Endodermal cell (in vitro differentiated cells): ENCODE measurements around the gene TM2D3. TPM values are rescaled to one million over a fixed set of nuclear protein-coding genes. Genes with fewer than 3 reads are reported as not detected.

Experiments
- DNase-seq: peaks from one replicate; pipeline ENCODE4 v3.0.0-alpha.2; 2017
- H3K27ac ChIP-seq: 2 replicates; pipeline ENCODE4 v1.5.1; 2013; ENCODE audit warnings: mild to moderate bottlenecking, low read depth, low read length, moderate library complexity
- H3K27me3 ChIP-seq: 2 replicates; pipeline ENCODE4 v1.6.1; 2013; ENCODE audit warnings: mild to moderate bottlenecking, low read length, moderate library complexity; ENCODE audit not compliant: insufficient read depth, control insufficient read depth, poor library complexity, severe bottlenecking
- H3K36me3 ChIP-seq: 2 replicates; pipeline ENCODE4 v1.7.0; 2013; ENCODE audit warnings: mild to moderate bottlenecking, low read length, moderate library complexity; ENCODE audit not compliant: control insufficient read depth, insufficient read depth
- H3K4me1 ChIP-seq: one replicate; pipeline ENCODE4 v1.7.0; 2013; ENCODE audit warnings: low read length; ENCODE audit not compliant: control insufficient read depth, insufficient read depth
- H3K4me3 ChIP-seq: 2 replicates; pipeline ENCODE4 v1.5.1; 2013; ENCODE audit warnings: mild to moderate bottlenecking, low read length, moderate library complexity
- H3K9ac ChIP-seq: 2 replicates; pipeline ENCODE4 v1.6.1; 2013; ENCODE audit warnings: mild to moderate bottlenecking, low read length, moderate library complexity; ENCODE audit not compliant: poor library complexity, severe bottlenecking; ENCODE audit errors: extremely low read depth
- H3K9me3 ChIP-seq: 2 replicates; pipeline ENCODE4 v1.6.1; 2013; ENCODE audit warnings: mild to moderate bottlenecking, low read length, moderate library complexity; ENCODE audit not compliant: control insufficient read depth
- H3K27ac Mint-ChIP-seq: 2 replicates; pipeline ENCODE4 v1.8.0; 2020; ENCODE audit warnings: mixed read lengths
- H3K27me3 Mint-ChIP-seq: 2 replicates; pipeline ENCODE4 v1.8.0; 2021; ENCODE audit warnings: mild to moderate bottlenecking, mixed read lengths; ENCODE audit not compliant: insufficient read depth
- H3K36me3 Mint-ChIP-seq: 2 replicates; pipeline ENCODE4 v1.8.0; 2020; ENCODE audit warnings: low read depth, mixed read lengths
- H3K4me1 Mint-ChIP-seq: 2 replicates; pipeline ENCODE4 v1.8.0; 2020; ENCODE audit warnings: mixed read lengths
- H3K4me3 Mint-ChIP-seq: 2 replicates; pipeline ENCODE4 v1.8.0; 2020; ENCODE audit warnings: mild to moderate bottlenecking, moderate library complexity, mixed read lengths
- H3K9me3 Mint-ChIP-seq: 2 replicates; pipeline ENCODE4 v1.8.0; 2020; ENCODE audit warnings: mild to moderate bottlenecking, mixed read lengths
- CTCF ChIP-seq: fragments of 200-600 bp; sonication (generic); conservative IDR thresholded peaks from 2 replicates; pipeline ENCODE4 v1.5.0; 2021; ENCODE audit warnings: antibody characterized with exemption, mild to moderate bottlenecking
- WGBS, 2 experiments: methylation state at CpG; one replicate each; pipeline versions ENCODE4 v1.1.5 to v1.1.7; 2013; ENCODE audit warnings: missing lambda C conversion rate in 2 of 2, mixed read lengths in 1 of 2; ENCODE audit not compliant: insufficient coverage in 1 of 2, insufficient read length in 1 of 2; 5-methylcytosine and 5-hydroxymethylcytosine counted together
- total RNA-seq, 2 donors: library from RNA; stranded (reverse); fragmentation: NEBNext Ultra II Directional in 1 of 2; extraction: Animal tissue kit (Norgen Biotek cat#: 25700) in 1 of 2; gene quantifications; 2 replicates in 1 of 2; 3 replicates in 1 of 2; pipeline ENCODE4 v1.2.1, GENCODE V29; 2021

The TM2D3 gene
- total RNA-seq, 2 donors from 2014 or later = 33.4 to 34.0 TPM

DNA sequence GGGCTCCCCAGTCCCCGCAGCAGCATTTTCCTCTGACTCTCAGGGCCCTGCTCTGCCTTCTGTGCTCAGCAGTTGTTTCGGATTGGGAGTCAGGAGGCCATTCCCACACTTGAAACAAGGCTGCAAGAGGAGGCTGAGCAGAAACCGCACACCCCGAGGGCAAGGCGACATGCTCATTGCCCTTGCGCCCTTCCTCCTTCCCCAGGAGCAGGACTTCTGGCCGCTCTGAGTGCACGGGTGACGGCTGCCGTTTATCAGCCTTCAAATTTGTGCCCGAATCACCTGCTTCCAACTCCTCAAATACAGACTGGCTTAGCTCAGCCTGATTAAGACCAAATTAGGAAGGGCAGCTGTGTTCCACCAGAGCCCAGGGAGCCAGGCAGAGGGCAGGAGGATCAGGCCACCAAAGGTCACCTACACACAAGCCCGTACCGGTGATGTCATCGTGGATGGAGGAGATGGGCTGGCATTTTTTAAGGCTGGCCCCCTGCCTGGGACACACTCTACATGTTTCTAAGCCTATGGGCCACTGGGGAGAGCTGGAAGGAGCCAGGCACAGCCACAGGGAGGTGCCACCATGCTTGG is 38.1 kb downstream of the TM2D3 start:
- Histone ChIP-seq H3K4me3 (no peak overlapping the region), H3K9me3 (no peaks in the 10 kb centered on the region), H3K36me3 (no peaks in the 10 kb centered on the region), H3K4me1 (peaks cover 3% of the 10 kb centered on the region), H3K27ac (peak overlapping the region; percentile 55), H3K27me3 (no peaks in the 10 kb centered on the region), H3K9ac (no peak overlapping the region)
- no peak for DNase-seq
- Mint-ChIP-seq H3K36me3 (no peaks in the 10 kb centered on the region), H3K4me3 (no peak overlapping the region), H3K27me3 (peaks cover 19% of the 10 kb centered on the region), H3K27ac (no peak overlapping the region), H3K9me3 (no peaks in the 10 kb centered on the region), H3K4me1 (peaks cover 14% of the 10 kb centered on the region)
- TF ChIP-seq CTCF = no peak
- 93 to 96% methylated on average over 6 to 14 of the region's 14 CpGs for WGBS, 2 experiments

GRCh38 chr15:101613130-101614000 is 38.8 kb downstream of the TM2D3 start:
- no peak for DNase-seq
- H3K9ac ChIP-seq = no peak overlapping the region
- Mint-ChIP-seq H3K27ac (no peak overlapping the region), H3K9me3 (no peaks in the 10 kb centered on the region), H3K36me3 (no peaks in the 10 kb centered on the region), H3K4me1 (peaks cover 14% of the 10 kb centered on the region), H3K27me3 (peaks cover 19% of the 10 kb centered on the region), H3K4me3 (no peak overlapping the region)
- 91 to 95% methylated on average over 15 to 20 of the region's 20 CpGs for WGBS, 2 experiments
- TF ChIP-seq CTCF = no peak
- H3K9me3 ChIP-seq = no peaks in the 10 kb centered on the region
- no peaks in the 10 kb centered on the region for H3K27me3 ChIP-seq
- peak overlapping the region; percentile 44 for H3K27ac ChIP-seq
- H3K4me1 ChIP-seq = peaks cover 3% of the 10 kb centered on the region
- no peaks in the 10 kb centered on the region for H3K36me3 ChIP-seq
- no peak overlapping the region for H3K4me3 ChIP-seq

DNA sequence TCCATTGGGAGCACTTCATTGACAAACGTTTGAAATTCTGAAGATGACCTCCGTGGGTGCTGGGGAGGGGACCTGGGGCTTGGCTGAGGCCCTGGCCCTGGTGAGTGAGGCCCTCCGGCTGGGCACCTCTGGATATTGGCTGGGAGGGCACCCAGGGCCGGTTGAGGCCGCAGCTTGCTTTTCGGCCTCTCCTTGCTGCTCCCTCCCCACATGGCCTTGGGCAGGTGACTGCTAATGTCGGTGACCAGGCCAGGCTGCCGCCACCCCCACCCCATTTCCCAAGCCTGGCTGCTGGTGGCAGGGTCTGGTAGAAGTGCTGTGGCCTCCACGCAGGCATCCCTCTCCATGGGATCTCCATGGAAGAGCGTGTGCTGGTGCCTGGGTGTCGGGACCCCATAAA is 39.5 kb downstream of the TM2D3 start:
- no peaks in the 10 kb centered on the region for H3K27me3 ChIP-seq
- no peak overlapping the region for H3K4me3 Mint-ChIP-seq
- H3K27ac ChIP-seq = peak overlapping the region; percentile 3
- H3K9me3 ChIP-seq = no peaks in the 10 kb centered on the region
- no peak for TF ChIP-seq CTCF
- WGBS, 2 experiments = 89 to 94% methylated on average over 3 to 11 of the region's 11 CpGs
- H3K4me3 ChIP-seq = no peak overlapping the region
- DNase-seq = no peak
- H3K36me3 ChIP-seq = no peaks in the 10 kb centered on the region
- peaks cover 3% of the 10 kb centered on the region for H3K4me1 ChIP-seq
- H3K9me3 Mint-ChIP-seq = no peaks in the 10 kb centered on the region
- peaks cover 19% of the 10 kb centered on the region for H3K27me3 Mint-ChIP-seq
- no peaks in the 10 kb centered on the region for H3K36me3 Mint-ChIP-seq
- H3K4me1 Mint-ChIP-seq = peaks cover 12% of the 10 kb centered on the region
- no peak overlapping the region for H3K27ac Mint-ChIP-seq
- no peak overlapping the region for H3K9ac ChIP-seq
